Osteoblast (primary cell): Measurements from ENCODE around the gene CHMP5. TPM values are rescaled to one million over a fixed set of nuclear protein-coding genes. Genes with fewer than 3 reads are reported as not detected.

Experiments used
- DNase-seq: peaks from one replicate; pipeline ENCODE4 v3.0.0; 2011; ENCODE audit warnings: low spot score, mixed read lengths; ENCODE audit not compliant: insufficient read length; ENCODE audit errors: missing footprints
- H2AFZ ChIP-seq: 2 replicates; pipeline ENCODE4 v1.6.0; 2011; ENCODE audit warnings: mild to moderate bottlenecking, low read length
- H3K27ac ChIP-seq: 2 replicates; pipeline ENCODE4 v1.5.1; 2011; ENCODE audit warnings: mild to moderate bottlenecking, low read depth, low read length, moderate library complexity
- H3K27me3 ChIP-seq: 2 replicates; pipeline ENCODE4 v1.6.0; 2012; ENCODE audit warnings: mild to moderate bottlenecking, control low read depth, inconsistent platforms, low read length, moderate library complexity; ENCODE audit not compliant: insufficient read depth
- H3K36me3 ChIP-seq: 2 replicates; pipeline ENCODE4 v1.5.1; 2011; ENCODE audit warnings: mild to moderate bottlenecking, low read length, control low read depth, moderate library complexity; ENCODE audit not compliant: insufficient read depth
- H3K4me1 ChIP-seq: 2 replicates; pipeline ENCODE4 v1.5.1; 2011; ENCODE audit warnings: mild to moderate bottlenecking, low read length, control low read depth, moderate library complexity; ENCODE audit not compliant: insufficient read depth
- H3K4me2 ChIP-seq: 2 replicates; pipeline ENCODE4 v1.6.0; 2011; ENCODE audit warnings: mild to moderate bottlenecking, low read length; ENCODE audit not compliant: insufficient read depth
- H3K4me3 ChIP-seq: fragments of 200-600 bp; sonication (generic); 3 replicates; pipeline ENCODE4 v1.5.1; 2012; ENCODE audit warnings: mild to moderate bottlenecking, low read length, inconsistent platforms; ENCODE audit not compliant: insufficient read depth
- H3K79me2 ChIP-seq: 2 replicates; pipeline ENCODE4 v1.6.0; 2012; ENCODE audit warnings: mild to moderate bottlenecking, low read length, control low read depth, inconsistent platforms; ENCODE audit not compliant: insufficient read depth
- H3K9me3 ChIP-seq: 2 replicates; pipeline ENCODE4 v1.5.1; 2011; ENCODE audit warnings: low read depth, low read length, control low read depth
- H4K20me1 ChIP-seq: 2 replicates; pipeline ENCODE4 v1.6.0; 2012; ENCODE audit warnings: mild to moderate bottlenecking, low read length, control low read depth; ENCODE audit not compliant: insufficient read depth
- CTCF ChIP-seq: IDR thresholded peaks from 2 replicates; pipeline ENCODE4 v1.5.1; 2011; ENCODE audit warnings: mild to moderate bottlenecking, low read depth, low read length, moderate library complexity; ENCODE audit errors: extremely low read depth
- total RNA-seq: library from RNA; depleted of rRNA; stranded (reverse); fragments of >200 nt; gene quantifications from 2 replicates; pipeline ENCODE4 v1.2.3, GENCODE V29; 2012

Gene CHMP5
- total RNA-seq, 1 donor: 71.7 TPM

GRCh38 chr9:33273972-33274328 is 9.1 kb downstream of the CHMP5 start:
- TF ChIP-seq CTCF: no peak
- DNase-seq: no peak
- no peaks in the 10 kb centered on the region for H3K27me3 ChIP-seq
- no peak overlapping the region for H2AFZ ChIP-seq
- H3K4me3 ChIP-seq: no peak overlapping the region
- peaks cover 4% of the 10 kb centered on the region for H3K4me1 ChIP-seq
- H3K4me2 ChIP-seq: no peak overlapping the region
- peaks cover 3% of the 10 kb centered on the region for H4K20me1 ChIP-seq
- peaks cover 68% of the 10 kb centered on the region for H3K36me3 ChIP-seq
- no peaks in the 10 kb centered on the region for H3K9me3 ChIP-seq
- H3K27ac ChIP-seq: peak overlapping the region; percentile 39
- peaks cover 10% of the 10 kb centered on the region for H3K79me2 ChIP-seq

- Histone ChIP-seq H3K4me3 (no peak overlapping the region), H3K79me2 (peaks cover 10% of the 10 kb centered on the region), H3K4me2 (no peak overlapping the region), H3K9me3 (no peaks in the 10 kb centered on the region), H3K27ac (no peak overlapping the region), H3K27me3 (no peaks in the 10 kb centered on the region), H4K20me1 (peaks cover 3% of the 10 kb centered on the region), H3K36me3 (peaks cover 72% of the 10 kb centered on the region), H2AFZ (no peak overlapping the region), H3K4me1 (no peaks in the 10 kb centered on the region)
- DNase-seq: no peak
- no peak for TF ChIP-seq CTCF
These were observed 12.6 kb downstream of the CHMP5 start for GRCh38 chr9:33277484-33277883.

GRCh38 chr9:33285502-33285901 is 20.7 kb downstream of the CHMP5 start:
- H3K9me3 ChIP-seq: no peaks in the 10 kb centered on the region
- no peak overlapping the region for H3K4me3 ChIP-seq
- no peaks in the 10 kb centered on the region for H3K27me3 ChIP-seq
- H3K4me1 ChIP-seq: peaks cover 2% of the 10 kb centered on the region
- peaks cover under 1% of the 10 kb centered on the region for H3K79me2 ChIP-seq
- H4K20me1 ChIP-seq: no peaks in the 10 kb centered on the region
- H3K36me3 ChIP-seq: peaks cover 16% of the 10 kb centered on the region
- TF ChIP-seq CTCF: no peak
- H3K4me2 ChIP-seq: no peak overlapping the region
- H2AFZ ChIP-seq: no peak overlapping the region
- DNase-seq: no peak
- H3K27ac ChIP-seq: no peak overlapping the region

GRCh38 chr9:33287087-33287490 is 22.2 kb downstream of the CHMP5 start:
- Histone ChIP-seq H3K4me1 (peaks cover 12% of the 10 kb centered on the region), H4K20me1 (no peaks in the 10 kb centered on the region), H3K4me2 (no peak overlapping the region), H3K27me3 (no peaks in the 10 kb centered on the region), H2AFZ (peak overlapping the region; percentile 25), H3K4me3 (no peak overlapping the region), H3K36me3 (peaks cover 5% of the 10 kb centered on the region), H3K27ac (peak overlapping the region; percentile 7), H3K9me3 (no peaks in the 10 kb centered on the region), H3K79me2 (peaks cover 17% of the 10 kb centered on the region)
- TF ChIP-seq CTCF: peak; percentile 89
- DNase-seq: peak; percentile 92
